NOMO-1 treated with dmso at 0.1 percent for 144 hours (cell line): ENCODE results near the gene DAAM1.

Experiments used
- DNase-seq: peaks from one replicate; lab custom pipeline; 2025; ENCODE audit not compliant: unreplicated experiment; lab: John Stamatoyannopoulos, UW

Gene DAAM1

GRCh38 chr14:59334253-59334652 is 145.8 kb downstream of the DAAM1 start:
- no peak for DNase-seq

GRCh38 chr14:59336098-59336497 is 147.6 kb downstream of the DAAM1 start:
- DNase-seq, result no peak

- DNase-seq, result no peak
Measured at GRCh38 chr14:59336706-59337105, 148.2 kb downstream of the DAAM1 start.

DNA sequence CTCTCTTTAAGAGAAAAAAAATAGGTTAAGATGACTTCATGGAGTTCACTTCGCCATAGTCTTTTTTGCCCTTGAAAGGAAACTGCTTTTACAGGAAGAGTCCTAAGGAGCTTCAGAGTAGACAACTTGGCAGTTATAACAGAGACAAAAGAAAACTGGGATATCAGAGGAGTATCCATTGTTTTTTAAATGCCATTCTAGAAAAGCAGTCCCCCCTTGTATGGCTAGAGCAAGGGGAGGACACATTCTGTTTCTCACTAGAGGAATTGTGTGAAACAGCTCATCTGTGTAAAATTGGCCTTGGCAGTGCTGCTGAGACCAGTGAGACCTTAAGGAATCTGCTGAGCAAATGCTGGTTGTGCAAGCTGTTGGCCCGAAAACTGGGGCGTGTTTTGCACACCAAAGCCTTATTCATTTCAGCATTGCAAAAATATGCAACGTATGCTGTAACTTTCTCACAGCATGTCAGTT is 148.7 kb downstream of the DAAM1 start:
- DNase-seq, result peak; percentile 14

- no peak for DNase-seq
Measured at GRCh38 chr14:59338761-59339160, 150.3 kb downstream of the DAAM1 start.

- DNase-seq, result no peak
Measured at GRCh38 chr14:59339524-59340330, 151.3 kb downstream of the DAAM1 start.

DNA sequence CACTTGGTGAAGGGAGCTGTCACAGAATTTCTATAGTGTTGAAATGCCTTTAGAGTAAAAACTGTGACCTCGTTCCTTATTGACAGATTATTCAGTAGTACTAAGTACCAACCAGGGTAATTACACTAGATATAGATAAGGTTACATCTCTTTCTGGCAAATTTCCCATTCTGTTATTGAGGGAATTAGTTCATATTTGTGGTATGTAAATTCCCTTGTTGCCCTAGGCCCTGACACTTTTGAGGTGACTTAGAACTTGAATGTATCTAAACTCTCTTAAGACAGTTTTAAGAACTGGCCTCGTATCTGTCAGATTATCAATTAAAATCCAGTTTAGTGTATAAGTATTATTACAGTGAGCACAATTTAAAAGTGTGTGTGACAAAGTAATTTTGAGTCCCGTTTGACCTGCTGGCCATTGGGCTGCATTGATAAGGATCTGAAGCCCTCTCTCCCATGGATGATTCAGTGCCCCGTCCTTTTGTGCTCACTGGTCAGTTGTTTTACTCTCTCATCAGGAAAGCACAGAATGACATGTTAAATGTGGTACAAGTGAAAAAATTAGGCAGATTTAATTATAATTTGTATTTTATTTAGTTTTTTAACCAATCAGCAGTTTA is 153.5 kb downstream of the DAAM1 start:
- no peak for DNase-seq

DNA sequence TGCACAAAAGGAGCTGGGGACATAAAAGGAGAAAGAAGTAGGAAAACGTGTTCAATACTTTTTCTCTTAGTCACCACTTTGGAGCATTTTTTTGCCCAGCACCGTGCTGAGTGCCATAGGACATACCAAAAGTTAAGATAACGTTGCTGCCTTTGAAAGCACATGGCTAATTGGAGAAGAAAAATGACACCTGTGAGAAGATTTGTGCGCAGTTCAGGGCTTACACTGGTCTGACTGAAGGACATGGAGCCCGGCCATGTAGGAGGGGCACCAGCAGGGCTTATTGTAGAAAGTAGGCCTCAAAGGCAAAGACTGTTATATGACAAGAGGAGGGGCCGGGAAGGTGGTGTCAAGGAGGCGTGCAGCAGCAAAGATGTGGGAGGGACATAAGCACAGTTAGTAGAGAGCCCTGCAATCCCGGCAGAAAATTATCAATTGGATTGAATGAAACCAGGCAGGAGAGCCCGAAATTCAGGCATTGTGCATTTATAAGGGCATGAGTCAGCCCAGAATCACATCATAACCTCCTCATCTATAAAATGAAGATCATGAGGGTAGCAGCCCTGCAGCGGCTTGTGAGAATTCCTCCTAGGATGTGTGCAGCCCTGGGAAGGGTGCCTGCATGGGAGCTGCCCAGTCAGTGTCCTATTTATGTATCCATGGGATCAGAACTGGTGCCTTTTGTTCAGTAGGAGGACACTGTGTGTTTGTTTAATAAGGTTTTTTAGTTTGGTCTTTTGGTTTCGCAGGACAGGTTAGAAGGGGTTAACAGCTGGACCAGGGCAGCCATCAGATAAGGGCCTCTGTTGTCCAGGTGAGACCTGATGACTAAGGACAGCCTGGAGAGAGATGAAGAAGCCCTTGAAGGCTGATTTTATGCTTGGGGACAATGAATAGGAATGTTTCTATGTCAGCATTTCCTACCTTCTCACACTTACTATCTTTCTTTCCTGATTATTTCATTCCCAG is 154.3 kb downstream of the DAAM1 start:
- no peak for DNase-seq

- no peak for DNase-seq
Measured at GRCh38 chr14:59343585-59343984, 155.1 kb downstream of the DAAM1 start.

- no peak for DNase-seq
Measured at GRCh38 chr14:59344016-59344415, 155.5 kb downstream of the DAAM1 start.

- DNase-seq, result no peak
Measured at GRCh38 chr14:59344691-59345455, 156.4 kb downstream of the DAAM1 start.

GRCh38 chr14:59346329-59346728 is 157.9 kb downstream of the DAAM1 start:
- no peak for DNase-seq

DNA sequence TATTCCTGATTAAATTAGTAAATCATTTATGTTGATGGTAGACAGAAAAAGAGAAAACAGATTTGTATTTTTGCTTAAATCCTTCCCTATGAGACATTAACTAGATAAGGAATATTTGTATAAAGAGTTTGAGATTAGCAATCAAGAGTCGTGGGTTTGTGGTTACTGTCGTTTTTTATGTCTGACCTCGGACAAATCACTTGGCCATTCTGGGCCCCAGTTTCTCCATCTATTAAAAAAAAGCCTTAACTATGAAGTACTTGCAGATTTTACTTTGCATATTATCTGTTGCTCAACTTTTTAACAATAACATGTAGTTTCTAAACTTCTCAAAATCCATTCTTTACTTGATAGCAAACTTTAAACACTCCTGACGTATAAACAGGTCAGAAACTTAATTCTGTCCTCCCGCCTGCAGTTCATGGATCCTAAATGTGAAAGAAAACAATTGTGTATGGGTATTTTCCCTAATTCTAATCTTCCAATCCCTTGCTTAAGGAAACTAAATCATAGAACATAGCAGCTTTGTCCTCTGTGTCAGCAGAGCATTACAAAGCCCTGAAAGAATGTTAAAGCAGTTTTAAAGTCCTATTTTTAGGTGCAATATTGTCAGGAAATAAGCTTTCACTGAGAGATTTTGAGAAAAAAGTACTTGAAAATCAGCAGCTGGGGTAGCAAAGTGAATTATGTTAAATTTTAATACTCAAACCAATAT is 158.5 kb downstream of the DAAM1 start:
- no peak for DNase-seq

DNA sequence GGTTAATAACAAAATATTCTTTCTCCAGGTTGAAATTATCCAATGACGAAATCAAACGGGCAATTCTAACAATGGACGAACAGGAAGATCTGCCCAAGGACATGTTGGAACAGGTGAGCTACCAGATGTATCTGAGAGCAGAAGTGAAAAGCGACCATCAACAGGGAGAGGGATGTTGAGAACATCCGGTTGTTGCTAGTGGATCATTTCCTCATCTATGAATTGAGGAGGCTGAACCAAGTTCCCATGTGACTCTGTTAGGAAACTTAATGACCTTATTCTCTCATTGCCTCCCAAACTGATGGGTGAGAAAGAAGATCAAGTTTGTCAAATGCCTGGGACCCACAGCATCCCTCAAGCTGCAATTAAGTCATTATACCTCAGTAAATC is 159.0 kb downstream of the DAAM1 start:
- peak; percentile 5 for DNase-seq

DNA sequence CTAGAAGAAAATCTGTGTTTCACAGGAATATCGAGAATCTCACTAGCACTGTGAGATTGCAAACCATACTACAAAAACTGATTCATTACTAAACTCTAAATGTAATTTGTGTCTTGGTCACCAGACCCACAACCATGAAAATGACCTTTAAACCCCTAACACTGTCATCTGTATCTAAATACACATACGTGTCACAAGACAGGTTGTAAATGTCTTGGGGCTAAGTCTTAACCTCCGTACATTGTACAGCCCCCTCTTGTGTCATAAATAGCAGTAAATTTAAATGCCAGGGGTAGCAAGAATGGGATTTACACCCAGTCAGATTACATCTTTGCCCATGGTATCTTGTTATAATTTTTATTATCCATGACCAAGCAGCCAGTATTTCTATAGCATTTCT is 159.4 kb downstream of the DAAM1 start:
- DNase-seq, result no peak

DNA sequence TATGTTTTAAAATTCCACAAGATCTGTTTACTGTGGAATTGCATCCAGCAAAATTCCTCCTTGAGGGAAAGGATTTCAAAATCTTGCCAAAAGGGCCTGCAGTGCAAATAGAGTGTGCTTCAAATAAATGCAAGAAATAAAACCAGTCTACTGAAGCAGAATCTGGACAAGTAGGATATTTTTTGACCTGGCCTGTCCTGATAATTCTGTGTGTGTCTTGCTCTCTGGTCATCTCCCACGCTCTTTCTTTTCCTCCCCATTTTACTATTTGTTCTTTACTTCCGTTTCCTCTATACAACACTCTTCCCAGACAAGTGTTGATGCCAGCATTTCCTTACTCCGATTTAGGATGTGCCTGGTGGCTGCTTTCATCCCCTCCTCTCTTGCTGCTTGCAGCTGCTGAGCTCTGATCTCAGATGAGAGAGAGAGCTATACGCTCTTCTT is 160.8 kb downstream of the DAAM1 start:
- no peak for DNase-seq

- no peak for DNase-seq
Measured at GRCh38 chr14:59352961-59353360, 164.5 kb downstream of the DAAM1 start.

DNA sequence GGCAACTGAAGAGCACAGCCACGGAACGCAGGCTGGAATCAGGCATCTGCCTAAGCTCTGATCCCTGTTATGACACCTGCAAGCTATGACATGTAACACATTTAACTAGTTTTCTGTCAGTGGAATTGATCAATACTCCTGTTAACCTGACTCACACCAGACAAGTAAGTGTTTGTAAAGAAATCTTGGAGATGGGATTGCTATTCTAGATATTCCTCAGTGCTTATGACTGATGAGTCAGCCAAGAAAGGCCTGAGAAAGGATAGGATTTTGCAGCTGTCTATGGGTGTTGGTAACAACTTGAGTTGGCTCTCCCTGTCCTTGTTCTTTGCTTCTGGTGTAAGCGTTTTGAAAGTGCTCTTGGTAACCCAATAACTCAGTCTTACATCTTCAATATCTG is 166.2 kb downstream of the DAAM1 start:
- DNase-seq, result no peak

- no peak for DNase-seq
Measured at GRCh38 chr14:59355091-59355490, 166.6 kb downstream of the DAAM1 start.

- DNase-seq, result no peak
Measured at GRCh38 chr14:59356312-59356711, 167.8 kb downstream of the DAAM1 start.
